HepG2 (cell line): Measurements from ENCODE around the gene FAM222B. TPM values are rescaled to one million over a fixed set of nuclear protein-coding genes. Genes with fewer than 3 reads are reported as not detected.

Experiments
- AFF4 ChIP-seq: sonication (generic); formaldehyde crosslinking; IDR thresholded peaks from 2 replicates; pipeline ENCODE4 v1.4.0; 2020; ENCODE audit warnings: missing genetic modification reagents
- GTF2F1 ChIP-seq: fragments of 150-350 bp; IDR thresholded peaks from 2 replicates; pipeline ENCODE4 v1.6.1; 2014; ENCODE audit warnings: low read length
- HDAC2 ChIP-seq: sonication (generic); formaldehyde crosslinking; IDR thresholded peaks from 2 replicates; pipeline ENCODE4 v1.4.0; 2020; ENCODE audit warnings: missing genetic modification reagents
- HNF4G ChIP-seq, 2 experiments: sonication (generic) in 1 of 2; formaldehyde crosslinking in 1 of 2; IDR thresholded peaks; 2 replicates each; pipeline versions ENCODE4 v1.4.0 to v1.6.1; 2011 to 2020; ENCODE audit warnings: borderline replicate concordance in 2 of 2, low read depth in 2 of 2, mild to moderate bottlenecking in 2 of 2, low read length in 1 of 2, missing genetic modification reagents in 1 of 2, moderate library complexity in 1 of 2
- HNRNPLL ChIP-seq: fragments of 200-400 bp; formaldehyde crosslinking; IDR thresholded peaks from 2 replicates; pipeline ENCODE4 v1.6.1; 2017; ENCODE audit warnings: mild to moderate bottlenecking, low read depth, low read length; ENCODE audit not compliant: poor library complexity, severe bottlenecking
- ISL2 ChIP-seq: sonication (generic); formaldehyde crosslinking; IDR thresholded peaks from 2 replicates; pipeline ENCODE4 v1.5.0; 2020; ENCODE audit warnings: missing genetic modification reagents
- JDP2 ChIP-seq: sonication (generic); formaldehyde crosslinking; IDR thresholded peaks from 2 replicates; pipeline ENCODE4 v1.8.1; 2022; ENCODE audit warnings: missing genetic modification reagents, borderline replicate concordance
- KLF9 ChIP-seq: IDR thresholded peaks from 2 replicates; pipeline ENCODE4 v1.6.1; 2016; ENCODE audit warnings: low read depth
- MAFF ChIP-seq: IDR thresholded peaks from 2 replicates; pipeline ENCODE4 v1.6.1; 2011; ENCODE audit warnings: low read depth, low read length, improper control_type of control experiment
- SIN3A ChIP-seq: IDR thresholded peaks from 2 replicates; pipeline ENCODE4 v1.6.1; 2011; ENCODE audit warnings: low read depth, mild to moderate bottlenecking, control low read depth, low read length, borderline replicate concordance
- TCF12 ChIP-seq, 2 experiments: fragments of 450-650 bp in 1 of 2; sonication (generic) in 1 of 2; formaldehyde crosslinking in 1 of 2; IDR thresholded peaks; 2 replicates each; pipeline versions ENCODE4 v1.6.1 to v1.8.0; 2017 to 2022; ENCODE audit warnings: antibody characterized with exemption in 1 of 2, mild to moderate bottlenecking in 1 of 2, missing genetic modification reagents in 1 of 2, moderate library complexity in 1 of 2
- XBP1 ChIP-seq: sonication (generic); formaldehyde crosslinking; IDR thresholded peaks from 2 replicates; pipeline ENCODE4 v1.5.0; 2020; ENCODE audit warnings: missing genetic modification reagents
- ZFAT ChIP-seq: sonication (generic); formaldehyde crosslinking; conservative IDR thresholded peaks from 2 replicates; pipeline ENCODE4 v1.8.1; 2023; ENCODE audit warnings: missing genetic modification reagents, inconsistent platforms
- ZKSCAN8 ChIP-seq: IDR thresholded peaks from 2 replicates; pipeline ENCODE4 v1.6.1; 2016; ENCODE audit warnings: borderline replicate concordance, missing genetic modification reagents, missing compliant biosample characterization
- ZNF234 ChIP-seq: sonication (generic); formaldehyde crosslinking; conservative IDR thresholded peaks from 2 replicates; pipeline ENCODE4 v1.5.1; 2020; ENCODE audit warnings: mild to moderate bottlenecking, missing genetic modification reagents
- ZNF275 ChIP-seq: sonication (generic); formaldehyde crosslinking; IDR thresholded peaks from 2 replicates; pipeline ENCODE4 v1.8.0; 2022; ENCODE audit warnings: missing genetic modification reagents, mild to moderate bottlenecking, inconsistent platforms, borderline replicate concordance
- ZNF3 ChIP-seq: IDR thresholded peaks from 2 replicates; pipeline ENCODE4 v1.7.0; 2017; ENCODE audit warnings: inconsistent platforms
- ZNF329 ChIP-seq: sonication (generic); formaldehyde crosslinking; IDR thresholded peaks from 2 replicates; pipeline ENCODE4 v1.9.0; 2021; ENCODE audit warnings: low read depth, mild to moderate bottlenecking, missing genetic modification reagents
- ZNF550 ChIP-seq: sonication (generic); formaldehyde crosslinking; IDR thresholded peaks from 2 replicates; pipeline ENCODE4 v1.4.0; 2020; ENCODE audit warnings: mild to moderate bottlenecking, missing genetic modification reagents, borderline replicate concordance
- ZNF597 ChIP-seq: sonication (generic); formaldehyde crosslinking; IDR thresholded peaks from 2 replicates; pipeline ENCODE4 v1.5.0; 2020; ENCODE audit warnings: missing genetic modification reagents
- ZNF607 ChIP-seq: sonication (generic); formaldehyde crosslinking; IDR thresholded peaks from 2 replicates; pipeline ENCODE4 v1.5.1; 2020; ENCODE audit warnings: missing genetic modification reagents, mild to moderate bottlenecking, borderline replicate concordance
- ZNF746 ChIP-seq: sonication (generic); formaldehyde crosslinking; IDR thresholded peaks from 2 replicates; pipeline ENCODE4 v1.8.0; 2022; ENCODE audit warnings: mild to moderate bottlenecking, missing genetic modification reagents
- ZNF780A ChIP-seq: sonication (generic); formaldehyde crosslinking; IDR thresholded peaks from 2 replicates; pipeline ENCODE4 v1.8.0; 2022; ENCODE audit warnings: mild to moderate bottlenecking, missing genetic modification reagents, moderate library complexity
- ZNF839 ChIP-seq: sonication (generic); formaldehyde crosslinking; IDR thresholded peaks from 2 replicates; pipeline ENCODE4 v1.4.0; 2020; ENCODE audit warnings: missing genetic modification reagents, mild to moderate bottlenecking, borderline replicate concordance
- polyA plus RNA-seq, 8 experiments: library from polyadenylated mRNA; depleted of rRNA in 3 of 8; stranded (reverse) in 7 of 8; unstranded in 1 of 8; fragments of >200 nt; fragmentation: Illumina TruSeq in 4 of 8; extraction: Trizol in 4 of 8; gene quantifications; 2 replicates each; pipeline versions ENCODE4 v1.2.1 to v1.2.3, GENCODE V29; 2011 to 2016; ENCODE audit warnings: low read depth in 4 of 8, missing spikeins in 1 of 8, mixed read lengths in 1 of 8; ENCODE audit not compliant: insufficient read depth in 1 of 8
- total RNA-seq, 5 experiments: library from RNA; depleted of rRNA; stranded (reverse); fragments of >200 nt; fragmentation: Illumina TruSeq; extraction: Trizol; gene quantifications; 2 replicates each; pipeline ENCODE4 v1.2.3, GENCODE V29; 2016; ENCODE audit warnings: low read depth in 1 of 5

FAM222B gene
- total and polyA plus RNA-seq, 2 of the 13 experiments (the other 11 are each of a cell fraction or from before 2014, with no cell fraction given): 3.5 to 7.3 TPM

- TF ChIP-seq ZNF607 (CRISPR knock-in tag) (no peak), ZFAT (no peak), ZNF780A (CRISPR knock-in tag) (no peak), ZNF550 (CRISPR knock-in tag) (no peak), TCF12 (IDR thresholded peaks at IDR 0.05) (no peak), TCF12 (CRISPR knock-in tag; IDR thresholded peaks at IDR 0.05) (no peak), ZNF234 (CRISPR knock-in tag) (no peak), AFF4 (CRISPR knock-in tag) (no peak), SIN3A (peak; percentile 91; the same call in 1 of the 2 replicates), HDAC2 (CRISPR knock-in tag) (no peak; the same call in 1 of the 2 replicates), MAFF (no peak), ISL2 (CRISPR knock-in tag) (no peak; the same call in 1 of the 2 replicates), XBP1 (CRISPR knock-in tag) (peak; percentile 68; the same call in 1 of the 2 replicates), ZNF275 (CRISPR knock-in tag) (no peak), ZNF746 (no peak), GTF2F1 (0 out of 2 replicates have a peak, but pooled peaks have one; percentile 31), HNF4G (IDR thresholded peaks at IDR 0.05; ENCODE audit: borderline replicate concordance, low read depth, low read length) (no peak), HNF4G (CRISPR knock-in tag; IDR thresholded peaks at IDR 0.05; ENCODE audit: borderline replicate concordance, low read depth) (no peak), ZNF839 (CRISPR knock-in tag) (peak; percentile 91; the same call in 1 of the 2 replicates), ZNF3 (no peak), HNRNPLL (peak; percentile 46), JDP2 (no peak), ZKSCAN8 (CRISPR knock-in tag) (no peak), ZNF329 (CRISPR knock-in tag) (no peak), KLF9 (CRISPR knock-in tag) (no peak), ZNF597 (CRISPR knock-in tag) (no peak)
Observed at GRCh38 chr17:28854457-28855335, 12.1 kb upstream of the FAM222B start, which contains the start of gene ERAL1 (continued).
